ENCODE data around the gene CLDN9.
A peak's percentile ranks its signal among the peaks of the same experiment; 100 is the strongest.

CLDN9 gene

GRCh38 chr16:3058139-3059030, 45.7 kb downstream of the CLDN9 start:
- no peak for DNase-seq

DNA sequence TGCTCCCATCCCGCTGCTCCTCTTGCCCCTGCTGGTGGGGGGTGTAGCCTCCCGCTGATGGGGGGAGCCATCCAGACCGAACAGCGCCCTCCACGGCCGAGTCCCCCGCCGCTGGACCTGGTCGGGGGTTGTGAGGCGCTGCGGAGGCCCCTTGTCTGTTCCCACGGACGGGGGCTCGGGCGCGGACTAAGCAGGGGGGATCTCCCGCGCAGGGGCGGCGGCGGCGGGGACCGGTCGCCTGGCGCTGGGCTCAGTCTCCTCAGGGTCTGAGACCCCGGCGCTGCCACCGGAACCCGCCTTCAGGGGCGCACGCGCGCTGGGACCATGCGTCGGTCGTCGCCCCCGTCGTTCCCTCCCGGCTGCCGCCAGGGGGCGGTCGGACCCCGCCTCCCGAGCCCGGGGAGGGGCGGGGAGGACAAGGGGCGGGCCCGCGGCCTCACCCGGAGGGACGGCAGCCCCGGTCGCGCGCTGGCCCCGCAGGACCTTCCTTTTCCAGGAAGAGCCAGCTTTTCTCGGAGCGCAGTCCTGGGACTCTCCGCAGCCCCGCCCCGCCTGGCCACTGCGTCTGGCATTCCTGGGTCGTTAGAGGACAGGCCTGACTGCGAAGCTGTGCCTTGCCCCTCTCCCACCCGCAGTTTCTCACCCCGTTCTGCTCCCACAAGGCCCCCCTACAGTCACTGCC, 46.5 kb downstream of the CLDN9 start:
- DNase-seq, result peak; percentile 84

DNA sequence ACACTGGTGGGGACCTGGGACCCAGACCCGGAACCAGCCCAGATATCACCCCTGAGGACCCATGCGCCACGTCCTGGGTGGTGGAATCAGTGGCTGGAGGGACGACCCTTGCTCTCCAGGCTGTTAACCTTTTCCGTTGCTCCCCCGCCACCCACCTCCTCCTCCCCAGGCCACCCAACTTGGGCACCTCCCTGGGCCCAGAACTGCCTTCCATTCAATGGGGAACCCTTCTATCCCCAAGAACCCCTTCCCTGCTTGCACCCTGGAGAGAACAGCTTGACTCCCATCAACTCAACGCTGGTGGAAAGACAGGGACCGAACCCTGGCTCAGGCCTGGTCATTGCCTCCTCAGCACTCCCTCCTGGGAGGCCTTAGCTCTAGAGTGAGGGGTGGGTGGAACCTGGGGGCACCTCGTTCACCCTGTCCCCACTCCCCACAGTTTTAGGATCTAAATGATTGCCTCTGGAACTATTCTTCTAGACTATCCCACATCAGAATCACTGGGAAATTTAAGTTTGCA, 47.1 kb downstream of the CLDN9 start:
- no peak for DNase-seq

DNA sequence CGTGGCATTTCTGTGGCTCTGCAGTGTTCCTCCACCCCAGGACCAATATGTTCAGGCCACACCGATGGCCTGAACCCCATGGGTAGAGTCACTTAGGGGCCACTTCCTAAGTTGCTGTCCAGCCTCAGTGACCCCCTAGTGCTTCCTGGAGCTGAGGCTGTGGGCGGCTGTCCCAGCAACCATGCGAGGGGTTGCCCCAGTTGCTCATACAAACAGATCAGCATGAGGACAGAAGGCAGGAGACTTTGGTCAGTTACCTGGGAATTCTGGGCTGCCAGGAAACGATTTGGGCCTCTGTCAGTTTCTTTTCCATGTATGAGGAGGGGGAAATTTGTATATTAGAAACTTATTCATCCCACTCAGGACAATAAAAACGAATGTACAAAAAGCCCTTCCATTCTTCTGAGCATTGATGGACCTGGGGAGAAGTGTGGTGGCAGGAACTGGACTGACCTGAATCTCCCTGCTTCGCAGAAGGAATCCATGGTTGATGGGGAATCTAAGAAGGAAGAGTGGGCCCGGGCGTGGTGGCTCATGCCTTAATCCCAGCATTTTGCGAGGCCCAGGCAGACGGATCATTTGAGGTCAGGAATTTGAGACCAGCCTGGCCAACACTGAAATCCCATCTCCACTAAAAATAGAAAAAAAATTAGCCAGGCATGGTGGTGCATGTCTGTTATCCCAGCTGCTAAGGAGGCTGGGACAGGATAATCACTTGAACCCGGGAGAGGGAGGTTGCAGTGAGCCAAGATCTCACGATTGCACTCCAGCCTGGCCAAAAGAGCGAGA, 47.8 kb downstream of the CLDN9 start:
- no peak for DNase-seq

DNA sequence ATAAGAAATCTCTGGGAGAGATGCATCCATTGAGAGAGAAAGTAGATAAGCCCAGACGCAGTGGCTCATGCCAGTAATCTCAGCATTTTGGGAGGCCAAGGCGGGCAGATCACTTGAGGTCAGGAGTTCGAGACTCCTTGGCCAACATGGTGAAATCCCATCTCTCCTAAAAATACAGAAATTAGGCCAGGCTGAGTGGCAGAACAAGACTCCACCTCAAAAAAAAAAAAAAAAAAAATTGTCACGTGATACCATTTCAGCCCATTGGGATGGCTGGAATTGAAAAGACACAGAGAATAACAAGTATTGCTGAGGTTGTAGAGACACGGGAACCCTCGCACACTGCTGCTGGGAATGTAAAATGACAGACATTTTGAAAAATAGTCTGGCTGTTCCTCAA, 49.8 kb downstream of the CLDN9 start:
- no peak for DNase-seq

GRCh38 chr16:3063625-3064386, 51.1 kb downstream of the CLDN9 start:
- no peak for DNase-seq
